NAMALWA (cell line): Measurements from ENCODE around the gene SLC22A4.

ENCODE experiments used
- DNase-seq: peaks from one replicate; pipeline ENCODE4 v3.0.0-alpha.2; 2015; ENCODE audit warnings: low spot score

Gene SLC22A4

DNA sequence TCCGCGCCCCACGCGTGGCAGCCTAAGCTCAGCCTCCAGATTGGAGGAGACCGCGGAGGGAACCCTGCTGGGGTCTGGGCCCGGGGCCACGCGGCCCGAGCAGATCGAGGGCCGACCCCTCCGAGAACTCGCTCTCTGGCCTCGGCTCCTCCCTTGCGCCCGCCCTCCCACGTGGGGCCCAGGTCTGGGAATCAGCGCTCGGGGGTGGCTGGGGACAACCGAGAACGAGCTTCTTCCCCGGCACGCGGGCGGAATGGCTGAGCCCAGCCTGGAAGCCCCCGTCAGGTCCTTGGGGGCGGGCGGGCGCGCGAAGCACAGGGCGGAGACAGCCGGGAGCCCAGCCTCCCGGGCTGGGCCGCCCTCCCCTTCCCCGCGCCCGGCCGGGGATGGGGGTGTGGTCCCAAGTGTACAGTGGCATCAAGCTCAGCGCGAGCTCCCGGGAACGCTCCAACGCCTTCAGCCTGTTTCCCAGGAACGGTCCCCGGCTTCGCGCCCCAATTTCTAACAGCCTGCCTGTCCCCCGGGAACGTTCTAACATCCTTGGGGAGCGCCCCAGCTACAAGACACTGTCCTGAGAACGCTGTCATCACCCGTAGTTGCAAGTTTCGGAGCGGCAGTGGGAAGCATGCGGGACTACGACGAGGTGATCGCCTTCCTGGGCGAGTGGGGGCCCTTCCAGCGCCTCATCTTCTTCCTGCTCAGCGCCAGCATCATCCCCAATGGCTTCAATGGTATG is at the start of gene SLC22A4:
Gene SLC22A4, plus strand, starts transcription at position 403 of the 736 bp plus-strand sequence. Its CDS starts 223 bp downstream, at position 626.
- DNase-seq = peak; percentile 75

- DNase-seq = no peak
Measured at GRCh38 chr5:132245593-132245992, 48.6 kb upstream of the SLC22A4 start.

- no peak for DNase-seq
Measured at GRCh38 chr5:132246806-132247205, 47.4 kb upstream of the SLC22A4 start.

DNA sequence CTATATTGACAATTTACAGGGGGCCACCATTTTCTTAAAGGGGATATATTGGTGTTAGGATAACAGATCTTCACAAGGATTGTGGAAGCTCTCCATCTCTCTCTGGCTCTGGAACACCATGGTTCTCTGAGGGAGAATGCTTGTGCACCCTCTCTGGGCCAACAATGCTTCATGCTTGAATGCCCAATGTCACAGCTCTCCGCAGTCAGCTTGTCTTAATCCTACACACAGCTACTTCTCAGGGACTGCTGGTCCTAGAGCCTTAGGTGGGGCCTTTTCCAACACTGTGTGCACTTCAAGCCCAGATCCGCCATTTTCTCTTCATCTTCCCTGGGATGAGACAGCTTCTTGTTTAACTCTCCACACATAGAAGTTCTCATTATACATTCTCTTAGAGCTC is 43.6 kb upstream of the SLC22A4 start:
- no peak for DNase-seq

- DNase-seq = no peak
Measured at GRCh38 chr5:132251220-132251725, 42.9 kb upstream of the SLC22A4 start.

DNA sequence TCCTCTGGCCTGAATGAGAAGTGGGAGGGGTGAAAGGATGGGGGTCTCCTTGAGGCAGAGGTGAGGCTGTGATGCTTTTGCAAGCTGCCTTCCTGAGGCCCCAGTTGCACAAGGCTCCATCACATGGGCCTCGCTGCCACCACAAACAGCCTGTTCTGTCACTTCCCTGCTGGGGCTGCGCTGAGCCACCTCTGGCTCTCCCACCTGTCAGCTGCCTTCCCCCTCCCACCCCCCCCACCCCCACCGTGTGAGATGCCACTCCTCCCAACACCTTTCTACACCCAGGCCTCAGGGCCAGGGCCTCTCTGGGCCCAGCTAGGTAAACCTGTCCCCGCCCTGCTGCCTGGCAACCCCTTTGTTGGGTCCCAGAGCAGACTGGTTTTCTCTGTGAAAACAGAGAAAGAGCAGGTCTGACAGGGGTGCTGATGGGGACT is 41.2 kb upstream of the SLC22A4 start:
- DNase-seq = no peak

DNA sequence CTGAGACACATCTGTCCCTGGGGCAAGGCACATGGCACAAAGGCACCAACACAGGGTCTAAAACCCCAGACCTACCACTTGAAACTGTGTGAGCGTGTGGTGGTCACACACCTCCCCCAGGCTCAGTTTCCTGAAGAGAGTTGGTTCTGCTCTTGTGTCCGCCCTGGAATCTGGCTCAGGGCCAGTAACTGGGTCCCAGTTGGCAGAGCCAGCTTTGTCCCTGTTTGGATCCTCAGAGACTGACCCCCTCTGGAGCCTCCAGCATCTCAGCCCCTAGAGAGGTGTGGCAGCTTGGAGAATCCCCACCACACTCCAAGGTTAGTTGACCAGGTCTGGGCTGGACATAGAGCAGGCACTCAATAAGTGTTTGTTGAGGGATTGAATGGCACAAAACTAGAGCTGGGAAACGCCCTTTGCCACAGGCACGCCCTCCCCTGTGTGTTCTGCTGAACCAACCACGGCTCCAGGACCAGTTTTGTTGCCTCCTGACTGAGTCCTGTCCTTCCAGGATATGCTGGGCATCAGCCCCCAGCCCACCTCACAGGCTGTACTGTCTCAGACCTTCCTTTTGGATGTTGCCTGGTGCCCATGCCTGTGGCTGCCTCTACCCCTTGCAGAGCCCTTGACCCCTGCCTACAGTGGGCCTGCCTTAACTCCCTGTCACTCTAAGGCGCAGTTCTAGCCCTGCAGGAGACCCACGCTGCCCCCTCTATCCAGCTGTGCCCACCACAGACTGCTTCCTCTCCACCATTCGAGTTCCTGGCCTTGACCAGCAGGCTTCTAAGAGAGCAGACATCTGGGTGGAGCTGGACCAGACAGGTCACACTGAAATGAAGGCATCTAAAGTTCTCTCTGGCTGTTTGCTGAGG is 40.5 kb upstream of the SLC22A4 start:
- DNase-seq = no peak

GRCh38 chr5:132254321-132254977 is 39.7 kb upstream of the SLC22A4 start:
- no peak for DNase-seq

- no peak for DNase-seq
Measured at GRCh38 chr5:132256086-132256782, 38.0 kb upstream of the SLC22A4 start.

DNA sequence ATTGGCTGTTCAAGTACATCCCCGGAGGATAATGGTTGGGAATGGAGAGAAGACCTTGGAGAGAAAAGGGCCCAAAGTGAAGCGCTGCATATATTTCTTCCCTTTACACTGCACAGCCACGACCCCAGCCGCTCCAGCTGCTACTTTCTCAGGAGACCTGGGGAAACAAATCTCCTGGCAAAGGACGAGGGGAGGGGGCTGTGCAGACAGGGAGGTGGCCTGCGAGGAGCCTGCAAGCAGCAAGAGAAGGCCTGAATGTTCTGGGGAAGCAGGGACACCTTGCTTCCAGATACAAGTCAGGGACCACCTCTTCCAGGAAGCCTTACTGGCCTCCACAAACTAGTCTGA is 37.4 kb upstream of the SLC22A4 start:
- DNase-seq = no peak

DNA sequence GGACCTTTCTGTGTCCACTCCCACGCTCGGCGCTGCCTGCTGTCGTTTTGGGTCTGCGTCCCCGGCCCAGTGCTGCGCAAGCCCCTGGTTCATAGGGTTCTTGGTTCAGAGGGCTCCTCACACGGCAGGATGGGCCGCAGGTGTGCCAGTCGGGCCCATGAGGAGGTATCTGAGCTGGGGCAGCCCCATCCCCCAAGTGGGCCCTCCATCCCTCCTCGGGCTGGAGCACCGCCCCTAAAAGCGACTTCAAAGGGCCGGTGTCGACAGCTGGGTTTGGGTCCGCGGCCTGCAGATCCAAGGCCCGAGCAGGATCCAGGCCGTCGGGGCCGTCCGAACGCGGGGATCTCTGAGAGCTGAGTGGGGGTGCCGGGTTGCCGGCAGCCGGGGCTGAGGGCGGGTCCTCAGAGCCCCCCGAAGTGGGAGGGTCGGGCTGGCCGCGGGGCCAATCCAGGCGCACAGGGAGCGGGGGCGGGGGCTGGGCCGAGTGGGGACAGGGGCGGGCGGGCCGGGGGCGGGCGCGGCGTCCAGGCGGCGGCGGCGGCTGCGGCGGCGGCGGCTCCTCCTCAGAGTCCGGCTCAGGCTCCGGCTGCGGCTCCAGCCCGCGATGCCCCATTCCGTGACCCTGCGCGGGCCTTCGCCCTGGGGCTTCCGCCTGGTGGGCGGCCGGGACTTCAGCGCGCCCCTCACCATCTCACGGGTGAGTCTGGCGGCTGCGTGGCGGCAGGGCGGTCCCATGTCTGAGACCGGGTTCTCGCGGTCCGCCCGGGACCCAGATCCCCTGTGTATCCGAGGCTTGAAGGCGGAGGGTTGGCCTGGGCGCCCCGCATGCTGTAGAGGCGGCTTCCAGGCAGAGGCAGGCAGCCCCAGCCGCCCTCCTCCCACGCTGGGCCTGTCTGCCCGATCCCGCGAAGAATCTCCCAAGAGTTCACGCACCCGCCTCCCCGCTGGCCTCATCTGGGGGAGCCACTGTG is 36.8 kb upstream of the SLC22A4 start, which contains the start of gene PDLIM4:
Gene PDLIM4, plus strand, starts transcription at position 566 of the 971 bp plus-strand sequence. Its CDS starts 39 bp downstream, at position 605.
- no peak for DNase-seq

DNA sequence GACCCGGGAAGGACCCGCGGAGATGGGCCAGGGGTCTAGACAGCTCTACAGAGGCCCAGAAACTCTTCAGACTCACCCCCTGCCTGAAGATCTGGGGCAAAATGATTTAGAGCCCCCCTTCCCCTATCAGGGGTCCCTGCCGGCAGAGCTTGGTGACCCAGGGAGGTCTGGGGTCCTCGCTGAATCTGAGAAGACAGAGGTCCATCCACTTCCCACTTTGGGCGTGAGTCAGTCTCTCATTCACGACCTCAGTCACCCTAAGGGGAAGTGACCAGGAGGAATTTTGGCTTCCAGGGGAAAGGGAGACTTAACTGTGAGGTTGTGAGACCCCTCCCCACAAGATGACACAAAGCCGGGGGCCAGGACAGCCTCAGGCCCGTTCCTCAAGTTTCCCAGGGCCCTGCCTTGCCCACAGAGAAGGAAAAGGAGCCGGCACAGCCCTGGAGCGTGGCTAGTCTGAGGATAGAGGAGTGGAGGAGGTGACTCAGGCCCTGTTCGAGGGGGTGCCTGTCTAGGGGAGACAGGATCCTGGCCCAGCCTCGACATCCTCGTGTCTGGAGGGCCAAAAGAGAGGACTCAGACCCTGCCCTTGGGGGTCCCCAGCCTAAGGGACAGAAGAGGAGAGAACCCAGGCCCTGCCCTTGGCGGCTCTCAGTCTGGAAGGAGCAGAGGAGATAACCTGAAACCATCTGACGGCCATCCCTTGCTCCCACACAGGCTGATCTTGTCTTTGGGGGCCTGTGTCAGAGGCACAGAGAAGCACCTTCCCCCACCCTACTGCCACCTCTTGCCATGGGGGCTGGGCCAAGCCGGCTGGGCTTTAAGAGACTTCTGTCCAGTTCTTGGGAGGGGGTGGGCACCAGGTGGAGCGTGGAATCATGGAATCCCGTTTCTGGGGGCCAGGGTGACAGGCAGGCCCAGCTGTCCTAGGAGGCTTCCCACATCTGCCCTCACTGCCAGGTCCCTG is 35.8 kb upstream of the SLC22A4 start:
- no peak for DNase-seq

- DNase-seq = no peak
Measured at GRCh38 chr5:132259069-132259851, 34.9 kb upstream of the SLC22A4 start.

GRCh38 chr5:132260051-132260450 is 34.1 kb upstream of the SLC22A4 start:
- no peak for DNase-seq

DNA sequence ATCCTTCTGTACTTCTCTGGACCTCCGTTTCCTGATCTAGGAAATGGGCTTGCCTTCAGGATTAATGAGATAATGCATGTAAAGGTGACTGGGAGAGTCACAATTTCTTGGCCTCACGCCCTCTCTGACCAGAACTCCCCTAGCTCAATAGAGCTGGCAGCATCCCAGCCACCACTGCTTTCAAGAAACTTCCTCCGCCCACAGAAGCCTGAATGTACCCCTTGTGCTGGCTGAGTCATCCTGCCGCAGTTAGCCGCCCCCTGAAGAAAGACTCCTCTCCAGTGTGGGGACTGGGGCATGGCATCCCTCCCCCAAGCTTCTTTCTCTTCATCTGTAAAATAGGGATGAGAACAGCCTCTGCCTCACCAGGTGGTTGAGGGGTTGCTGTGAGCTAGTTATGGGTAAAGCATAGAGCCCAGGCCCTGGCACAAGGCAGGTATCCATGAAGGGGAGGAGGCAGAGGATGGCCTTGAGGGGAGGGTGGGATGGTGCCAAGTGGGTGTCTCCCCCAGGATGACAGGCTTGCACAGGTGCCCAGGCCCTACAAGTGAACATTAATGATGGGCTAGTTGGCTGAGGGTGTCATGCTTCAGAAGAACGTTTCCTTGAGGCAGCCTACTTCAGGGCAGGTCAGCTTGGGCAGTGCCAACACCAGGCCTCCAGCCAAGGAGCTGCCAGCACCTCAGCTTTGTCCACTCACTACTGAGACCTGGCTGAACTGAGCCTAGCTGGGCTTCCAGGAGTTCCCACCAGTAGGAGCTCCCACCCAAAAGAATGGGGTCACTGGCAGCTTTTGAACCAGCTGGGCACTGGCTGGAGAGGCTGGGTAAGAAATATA is 33.3 kb upstream of the SLC22A4 start:
- no peak for DNase-seq

DNA sequence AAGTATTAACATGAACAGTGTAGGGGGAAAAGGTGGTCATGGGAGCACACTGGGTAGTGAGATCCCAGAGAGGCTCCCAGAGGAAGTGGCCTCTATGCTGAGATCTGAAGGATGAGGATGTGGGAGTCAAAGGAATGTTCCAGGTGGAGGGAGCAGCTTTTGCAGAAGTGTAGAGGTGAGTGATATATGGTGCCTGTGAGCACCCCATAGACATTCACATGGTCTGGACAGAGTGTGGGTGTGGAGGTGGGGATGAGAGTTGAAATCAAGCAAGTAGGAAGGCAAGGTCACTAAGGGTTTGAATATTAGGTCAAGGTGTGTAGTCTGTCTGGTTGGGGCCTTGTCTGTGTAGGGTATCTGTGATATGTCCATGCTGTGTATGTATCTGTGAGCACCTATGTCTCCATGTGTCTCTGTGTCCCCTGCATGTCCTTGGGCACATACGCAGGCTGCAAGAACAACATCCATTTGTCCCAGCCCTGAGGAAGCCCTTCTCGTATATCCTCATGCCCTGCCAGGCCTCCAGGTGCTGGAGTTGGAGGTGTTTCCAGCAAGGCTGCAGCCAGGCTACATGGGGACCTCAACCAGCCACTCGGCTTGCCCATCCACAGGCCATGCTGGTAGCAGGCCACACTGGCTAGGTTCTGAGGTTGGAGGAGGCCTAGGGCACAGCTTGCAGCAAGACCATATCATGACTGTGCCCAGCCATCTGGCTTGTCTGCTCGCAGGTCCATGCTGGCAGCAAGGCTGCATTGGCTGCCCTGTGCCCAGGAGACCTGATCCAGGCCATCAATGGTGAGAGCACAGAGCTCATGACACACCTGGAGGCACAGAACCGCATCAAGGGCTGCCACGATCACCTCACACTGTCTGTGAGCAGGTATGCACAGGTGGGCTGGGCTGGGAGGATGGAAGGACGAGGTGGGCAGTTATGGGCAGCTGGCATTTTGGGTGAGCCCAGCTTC is 32.0 kb upstream of the SLC22A4 start:
- no peak for DNase-seq
